Peyer's patch (tissue), 4 donors: ENCODE results near the gene PRKCA.

ENCODE experiments used
- POLR2A ChIP-seq, 2 donors: fragments of 450-650 bp; IDR thresholded peaks; one replicate each; pipeline ENCODE4 v1.5.1; 2017; ENCODE audit warnings: antibody characterized with exemption in 2 of 2, mild to moderate bottlenecking in 2 of 2, moderate library complexity in 2 of 2
- TF ChIP-seq, protein P1 (sequence below), 6 experiments: fragments of 450-650 bp in 4 of 6; fragments of 200-600 bp in 2 of 6; sonication (generic) in 1 of 6; IDR thresholded peaks; one replicate each; pipeline ENCODE4 v1.5.1; 2017 to 2019; ENCODE audit warnings: antibody characterized with exemption in 6 of 6, mild to moderate bottlenecking in 3 of 6, moderate library complexity in 1 of 6

DNA sequence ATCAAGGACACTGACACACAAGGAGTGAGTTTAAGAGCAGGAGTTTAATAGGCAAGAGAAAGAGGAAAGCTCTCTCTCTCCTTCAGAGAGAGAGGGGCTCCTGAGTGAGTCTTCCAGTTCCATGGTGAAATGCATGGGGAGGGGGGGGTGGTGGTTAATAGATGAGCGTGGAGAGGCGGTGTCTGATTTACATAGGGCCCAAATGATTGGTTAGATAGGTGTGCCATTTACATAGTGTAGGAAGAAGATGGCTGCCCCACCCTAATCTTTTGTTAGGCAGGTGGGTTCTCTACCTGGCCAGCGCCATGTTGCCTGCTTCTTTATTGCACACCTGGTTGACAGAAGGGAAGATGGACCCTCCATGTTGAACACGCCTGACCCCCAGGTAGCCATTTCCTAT lies 282.5 kb downstream of the PRKCA start:
- TF ChIP-seq, protein P1, sequence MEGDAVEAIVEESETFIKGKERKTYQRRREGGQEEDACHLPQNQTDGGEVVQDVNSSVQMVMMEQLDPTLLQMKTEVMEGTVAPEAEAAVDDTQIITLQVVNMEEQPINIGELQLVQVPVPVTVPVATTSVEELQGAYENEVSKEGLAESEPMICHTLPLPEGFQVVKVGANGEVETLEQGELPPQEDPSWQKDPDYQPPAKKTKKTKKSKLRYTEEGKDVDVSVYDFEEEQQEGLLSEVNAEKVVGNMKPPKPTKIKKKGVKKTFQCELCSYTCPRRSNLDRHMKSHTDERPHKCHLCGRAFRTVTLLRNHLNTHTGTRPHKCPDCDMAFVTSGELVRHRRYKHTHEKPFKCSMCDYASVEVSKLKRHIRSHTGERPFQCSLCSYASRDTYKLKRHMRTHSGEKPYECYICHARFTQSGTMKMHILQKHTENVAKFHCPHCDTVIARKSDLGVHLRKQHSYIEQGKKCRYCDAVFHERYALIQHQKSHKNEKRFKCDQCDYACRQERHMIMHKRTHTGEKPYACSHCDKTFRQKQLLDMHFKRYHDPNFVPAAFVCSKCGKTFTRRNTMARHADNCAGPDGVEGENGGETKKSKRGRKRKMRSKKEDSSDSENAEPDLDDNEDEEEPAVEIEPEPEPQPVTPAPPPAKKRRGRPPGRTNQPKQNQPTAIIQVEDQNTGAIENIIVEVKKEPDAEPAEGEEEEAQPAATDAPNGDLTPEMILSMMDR (IDR thresholded peaks at IDR 0.05), result no peak
- TF ChIP-seq POLR2A (IDR thresholded peaks at IDR 0.05), result no peak
